Stimulated activated CD4-positive, alpha-beta T cell treated with anti-CD3 and anti-CD28 coated beads, Interleukin-1b, Interleukin-23, amount 100 ng/mL, for 4 hours (primary cell): ENCODE measurements around the gene ID4.

Experiments
- DNase-seq, 2 donors: peaks; one replicate each; pipeline ENCODE4 v3.0.0-alpha.2; 2020; ENCODE audit warnings: low read depth in 2 of 2

The ID4 gene

DNA sequence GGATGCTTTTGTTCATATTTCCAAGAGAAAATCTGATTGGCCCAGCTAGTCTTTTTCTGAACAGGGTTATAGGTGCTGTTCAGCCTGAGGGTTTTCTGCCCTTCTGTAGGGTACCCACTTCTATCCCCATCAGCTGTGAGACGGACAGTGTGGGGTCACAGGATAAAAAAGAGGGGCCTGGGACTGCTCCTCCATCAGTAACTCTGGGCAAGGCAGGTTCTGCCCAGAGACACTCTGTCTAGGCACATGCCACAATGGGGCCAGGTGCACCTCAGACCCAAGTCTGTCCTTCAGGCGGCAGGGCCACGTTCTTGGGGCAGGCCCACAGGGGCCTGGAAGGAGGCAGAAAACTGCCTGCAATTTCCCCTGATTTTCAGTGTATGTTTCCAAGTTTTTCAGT is 20.0 kb downstream of the ID4 start:
- DNase-seq, result no peak

DNA sequence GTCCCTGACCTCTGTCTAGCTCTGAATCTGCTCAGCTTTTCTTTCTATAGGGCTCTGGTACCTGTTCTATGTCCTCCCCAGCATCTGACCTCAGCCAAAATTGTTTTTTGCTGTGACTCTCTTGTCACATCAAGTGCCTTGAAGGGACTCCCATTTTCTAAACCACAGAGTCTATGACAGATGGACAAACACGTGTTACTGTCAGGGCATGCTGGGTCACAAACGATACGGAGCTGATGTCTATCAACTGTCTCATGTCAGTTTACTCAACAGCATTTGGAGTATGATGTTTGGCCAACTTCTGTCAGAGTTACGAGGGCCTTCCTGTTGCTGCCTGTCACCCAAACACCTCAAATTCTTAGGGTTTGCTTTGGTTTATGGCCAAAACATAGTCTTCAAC is 20.5 kb downstream of the ID4 start:
- no peak for DNase-seq

DNA sequence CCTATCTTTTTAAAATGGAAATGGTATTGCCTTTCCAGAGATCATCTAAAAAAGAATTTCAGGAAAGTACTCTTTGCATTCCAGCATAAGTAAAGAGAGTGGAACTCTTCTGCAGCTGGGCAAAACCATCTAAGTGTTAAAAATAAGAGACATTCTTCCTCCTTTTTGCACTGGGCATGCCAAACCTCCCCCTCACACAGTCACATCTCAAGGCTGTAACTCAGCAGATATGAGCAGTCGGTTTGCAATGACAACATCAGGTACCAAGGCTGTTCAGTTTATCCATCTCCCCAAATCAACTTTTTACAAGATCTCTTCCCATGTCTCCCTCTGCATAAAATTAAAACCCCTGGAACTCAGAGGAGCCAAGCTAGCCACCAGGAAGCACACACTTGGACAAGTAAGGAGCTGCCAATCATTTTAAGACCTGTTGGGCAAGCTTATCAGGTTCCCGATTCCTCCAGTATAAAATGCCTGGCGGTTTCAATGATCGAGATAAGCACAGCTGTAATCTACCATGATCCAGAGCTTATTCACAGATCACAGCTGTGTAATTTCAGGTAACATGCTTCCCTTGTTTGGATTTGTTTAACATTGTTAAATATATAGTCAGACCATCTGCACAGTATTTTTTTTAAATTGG is 23.2 kb downstream of the ID4 start:
- no peak for DNase-seq

DNA sequence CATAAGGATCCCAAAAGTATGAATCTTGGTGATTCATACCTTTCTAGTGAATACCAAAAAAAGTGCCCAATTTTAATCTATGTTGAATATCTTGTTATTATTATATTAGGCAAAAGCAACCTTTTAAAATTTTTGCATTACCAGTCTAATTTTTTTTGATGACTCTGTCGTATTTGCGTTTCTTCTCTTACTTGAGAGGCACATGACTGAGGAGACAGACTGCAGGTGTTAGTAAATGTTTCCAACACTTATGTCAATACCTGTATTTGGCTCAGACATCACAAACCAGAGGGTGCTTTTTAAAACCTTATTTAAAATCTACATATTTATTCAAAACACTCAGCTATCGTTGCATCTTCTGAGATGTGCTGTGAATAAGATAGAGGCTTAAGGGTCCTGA is 27.1 kb downstream of the ID4 start:
- no peak for DNase-seq

DNA sequence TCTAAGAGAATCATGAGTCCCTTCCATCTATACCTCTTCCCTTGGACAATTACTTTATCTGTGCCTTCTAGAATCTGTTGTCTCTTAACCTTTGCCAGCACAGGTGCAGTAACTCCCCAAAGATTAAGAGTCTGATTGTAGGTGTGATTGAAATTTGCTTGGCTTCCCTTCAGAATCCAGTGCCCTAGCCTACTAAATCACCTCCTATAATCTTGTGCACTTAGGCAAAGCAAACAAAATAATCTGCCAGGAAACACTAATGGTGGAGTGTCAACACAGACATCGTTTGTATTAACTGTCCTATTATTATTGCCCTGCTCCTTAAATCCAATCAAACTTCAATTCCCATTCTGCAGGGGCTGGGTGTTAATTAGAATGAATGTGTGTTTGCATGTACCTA is 28.0 kb downstream of the ID4 start:
- DNase-seq, result no peak

DNA sequence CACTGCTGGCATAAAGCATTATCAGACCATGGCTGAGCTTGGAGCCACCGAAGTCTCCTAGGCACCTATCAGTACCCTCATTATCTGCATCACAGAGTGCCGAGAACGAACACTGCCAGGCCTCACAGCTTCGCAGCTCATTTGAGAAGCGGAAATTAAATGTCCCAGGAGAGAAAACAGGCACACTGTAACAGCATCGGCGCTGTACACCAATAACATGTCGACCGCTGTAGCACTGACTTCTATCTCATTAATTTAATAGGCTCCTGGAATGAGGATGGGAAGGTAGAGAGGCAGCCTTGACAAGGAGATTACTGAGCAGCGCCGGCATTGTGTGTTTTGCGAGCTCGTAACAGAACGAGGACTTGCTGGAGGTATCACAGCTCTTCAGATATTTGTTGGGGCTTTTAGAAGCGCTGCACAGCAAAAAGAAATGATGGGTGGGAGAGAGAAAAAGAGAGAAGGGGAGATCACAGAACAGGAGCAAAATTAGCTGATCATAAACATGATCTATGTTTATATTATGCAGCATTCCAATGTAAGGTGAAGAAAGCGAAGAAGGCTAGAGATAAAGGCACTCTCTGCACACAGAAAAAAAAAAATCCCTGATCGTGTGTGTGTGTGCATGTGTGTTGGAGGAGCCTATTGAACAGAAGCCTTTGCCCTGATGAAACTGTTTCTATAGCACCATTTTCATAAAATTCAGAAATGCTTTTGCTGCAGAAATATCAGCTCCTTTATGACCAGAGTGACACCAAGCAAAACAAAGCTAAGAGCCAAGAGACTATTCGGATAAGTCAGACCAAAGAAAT is 29.2 kb downstream of the ID4 start:
- DNase-seq, result no peak

DNA sequence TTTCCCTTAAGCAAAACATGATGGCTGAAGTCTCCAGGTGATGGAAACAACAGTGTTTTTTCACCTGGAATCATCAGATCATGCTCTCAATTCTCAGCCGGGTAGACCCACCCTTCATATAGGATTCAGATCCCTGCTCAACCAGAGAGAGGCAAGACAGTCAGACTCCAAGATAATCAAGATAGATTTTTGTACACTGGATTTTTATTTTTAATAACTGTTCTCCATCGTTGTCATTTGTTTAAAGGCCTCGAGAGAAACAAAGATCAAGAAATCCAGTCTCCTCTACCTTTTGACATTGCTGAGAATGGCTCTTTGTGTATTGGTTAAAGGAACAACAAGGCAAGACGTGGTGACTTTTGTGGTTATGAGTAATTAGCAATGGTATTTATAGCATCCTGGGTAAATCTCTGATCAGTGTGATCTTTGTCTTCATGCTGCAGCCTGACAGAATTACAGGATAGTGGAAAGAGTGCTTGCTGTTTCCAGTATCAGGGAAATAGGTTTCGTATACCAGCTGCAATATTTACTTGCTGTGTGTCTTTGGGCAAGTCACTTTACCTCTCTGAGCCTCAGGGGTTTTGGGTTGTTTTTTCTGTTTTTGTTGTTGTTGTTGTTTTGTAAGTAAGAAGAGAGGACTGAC is 29.9 kb downstream of the ID4 start:
- no peak for DNase-seq

DNA sequence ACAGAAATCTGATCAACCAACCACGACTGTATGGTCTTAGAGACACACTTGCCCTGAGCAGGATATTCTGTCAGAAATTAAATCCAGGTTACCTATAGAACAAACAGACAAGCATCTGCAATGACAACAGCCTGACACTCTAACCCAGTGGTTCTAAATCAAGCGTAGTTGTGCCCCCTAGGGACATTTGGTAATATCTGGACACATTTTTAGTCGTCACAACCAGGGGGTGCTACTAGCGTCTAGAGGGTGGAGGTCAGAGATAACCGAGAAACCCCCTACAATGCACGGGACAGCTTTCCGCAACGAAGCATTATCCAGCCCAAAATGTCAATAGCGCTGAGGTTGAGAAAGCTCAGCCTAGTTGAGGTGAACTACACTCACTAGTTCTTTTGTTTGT is 32.3 kb downstream of the ID4 start:
- DNase-seq, result no peak

DNA sequence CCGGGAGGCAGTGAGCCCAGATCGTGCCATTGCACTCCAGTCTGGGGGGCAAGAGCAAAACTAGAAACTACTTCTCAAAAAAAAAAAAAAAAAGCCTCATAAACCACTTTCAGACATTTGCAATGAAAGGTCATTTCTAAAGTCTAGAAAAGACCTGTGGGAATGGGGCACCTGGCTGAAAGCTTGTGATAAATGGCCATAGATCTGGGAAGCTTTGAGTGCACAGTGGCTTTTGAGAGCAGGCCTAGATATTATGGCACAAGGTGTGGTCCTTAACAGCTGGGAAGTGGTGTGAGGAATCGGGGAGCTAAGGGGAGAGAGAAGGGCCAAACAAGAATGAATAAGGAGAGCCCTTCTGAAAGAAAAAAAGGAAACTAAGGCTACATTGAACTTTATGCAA is 33.2 kb downstream of the ID4 start:
- no peak for DNase-seq

DNA sequence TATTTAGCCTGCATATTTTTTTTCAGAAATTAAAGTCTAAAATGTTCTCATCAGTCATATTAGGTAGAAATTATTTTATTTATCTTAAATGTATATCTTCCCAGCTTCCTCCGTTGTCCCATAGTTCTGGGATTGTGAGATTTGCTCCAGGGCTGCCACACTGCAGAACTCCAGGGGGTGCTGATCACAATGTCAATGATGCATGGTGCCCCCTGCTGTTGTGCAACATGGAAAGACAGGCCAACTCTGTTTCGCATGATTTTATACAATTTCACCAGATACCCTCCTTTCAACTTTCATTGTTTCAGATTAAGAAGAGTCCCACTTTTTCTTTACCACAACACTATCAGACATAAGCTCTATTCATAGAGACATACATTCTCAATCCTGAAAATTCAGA is 35.9 kb downstream of the ID4 start:
- no peak for DNase-seq

DNA sequence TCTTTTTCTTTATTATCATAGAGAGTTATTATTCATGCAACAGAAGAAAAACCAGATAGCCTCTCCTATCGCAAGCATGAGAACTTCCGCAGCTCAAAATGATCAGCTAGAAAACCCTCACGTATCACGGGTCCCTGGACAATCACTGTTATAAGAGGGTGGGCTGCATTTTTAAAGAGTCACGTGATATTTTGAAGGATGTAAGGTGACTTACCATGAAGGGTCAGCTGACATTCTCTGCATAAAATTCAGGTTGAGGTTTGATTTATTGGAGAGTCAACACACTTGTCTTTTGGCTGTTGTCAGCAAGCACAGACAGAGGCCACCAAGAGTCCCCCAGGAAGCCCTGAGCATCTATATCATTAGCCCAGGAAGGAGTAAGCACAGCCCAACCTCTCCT is 39.5 kb downstream of the ID4 start:
- DNase-seq, result no peak

DNA sequence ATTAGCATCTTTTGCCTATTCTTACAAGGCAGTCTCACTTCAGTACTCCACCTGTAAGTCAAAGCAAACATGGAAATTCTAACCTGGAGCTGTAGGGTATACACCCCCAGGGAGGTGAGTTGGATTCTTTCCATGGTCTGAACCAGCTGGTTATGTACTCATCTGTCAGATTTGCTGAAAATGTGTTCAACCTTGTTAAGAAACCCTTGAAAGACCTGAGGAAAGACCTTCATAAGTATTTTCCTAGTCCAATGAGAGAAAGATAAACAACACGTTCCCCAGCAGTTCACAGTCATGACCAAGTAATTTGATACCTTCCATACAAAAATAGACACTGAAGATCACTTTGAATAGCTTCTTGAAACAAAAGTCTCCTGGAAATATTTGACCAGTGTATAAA is 42.5 kb downstream of the ID4 start:
- no peak for DNase-seq

DNA sequence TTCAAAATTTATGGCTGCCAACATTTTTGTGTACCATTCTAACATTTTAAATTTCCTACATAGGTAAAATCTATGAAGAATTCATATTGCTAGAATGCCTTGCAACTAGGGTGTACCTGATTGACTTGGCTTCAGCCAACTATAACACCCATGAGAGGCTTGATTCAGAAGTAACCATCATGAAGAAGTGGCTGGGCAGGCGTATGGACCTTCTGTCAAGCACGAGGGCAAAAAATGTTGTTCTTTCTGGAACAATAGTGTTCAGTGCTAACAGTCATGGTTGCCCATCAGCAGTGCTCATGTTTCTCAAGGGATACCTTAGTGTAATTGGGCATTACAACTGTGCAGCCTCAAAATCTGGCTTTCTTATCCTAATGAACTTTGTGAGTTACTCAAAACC is 42.9 kb downstream of the ID4 start:
- DNase-seq, result no peak

DNA sequence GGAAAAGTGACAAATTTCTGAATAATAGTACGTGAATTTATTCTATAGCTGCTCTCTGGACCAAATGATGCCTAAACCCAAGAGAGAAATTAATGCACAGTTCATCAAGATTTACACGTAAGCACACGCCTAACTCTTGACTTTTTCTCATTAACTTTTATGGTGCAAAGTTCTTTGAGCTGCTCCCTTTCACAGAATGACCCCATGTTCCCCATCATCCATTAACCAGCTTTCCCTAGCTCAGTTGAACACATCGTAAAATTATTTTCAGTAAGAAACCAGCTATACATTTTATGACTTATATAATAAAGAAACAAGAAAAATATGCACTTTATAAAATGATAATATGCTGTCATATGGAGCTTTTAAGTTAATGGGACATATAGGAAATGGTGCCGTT is 54.3 kb downstream of the ID4 start:
- DNase-seq, result no peak
